Upper lobe of left lung (tissue), 6 donors: ENCODE data around the gene SRSF10. TPM values are rescaled to one million over a fixed set of nuclear protein-coding genes. Genes with fewer than 3 reads are reported as not detected.

ENCODE experiments used
- ATAC-seq, 2 donors: fragments of 200-7000 bp; cut with Tn5 transposase; one replicate each; pipeline ENCODE4 v1.9.1; 2022; ENCODE audit warnings: mild to moderate bottlenecking in 2 of 2, moderate library complexity in 2 of 2; ENCODE audit not compliant: low FRiP score in 2 of 2
- DNase-seq, 2 donors: peaks; one replicate each; pipeline ENCODE4 v3.0.0-alpha.2; 2019 to 2020
- H3K27ac ChIP-seq, 4 donors: fragments of 200-600 bp; sonication (generic); one replicate each; pipeline ENCODE4 v1.5.1; 2016 to 2019
- H3K27me3 ChIP-seq, 4 donors: fragments of 200-600 bp; sonication (generic); one replicate each; pipeline ENCODE4 v1.5.1; 2017 to 2019
- H3K36me3 ChIP-seq, 4 donors: fragments of 200-600 bp; sonication (generic); one replicate each; pipeline ENCODE4 v1.5.1; 2016 to 2019
- H3K4me1 ChIP-seq, 4 donors: fragments of 200-600 bp; sonication (generic); one replicate each; pipeline ENCODE4 v1.5.1; 2018 to 2019
- H3K4me3 ChIP-seq, 4 donors: fragments of 200-600 bp; sonication (generic); one replicate each; pipeline ENCODE4 v1.5.1; 2017 to 2019; ENCODE audit warnings: mild to moderate bottlenecking in 2 of 4, moderate library complexity in 1 of 4
- H3K9me3 ChIP-seq, 4 donors: fragments of 200-600 bp; sonication (generic); one replicate each; pipeline ENCODE4 v1.5.1; 2018 to 2019
- EP300 ChIP-seq, 4 donors: sonication (generic); formaldehyde crosslinking; IDR thresholded peaks; one replicate each; pipeline ENCODE4 v1.5.1; 2017; ENCODE audit warnings: antibody characterized with exemption in 4 of 4, control low read depth in 2 of 4
- POLR2A ChIP-seq, 4 donors: fragments of 450-650 bp; IDR thresholded peaks; one replicate each; pipeline ENCODE4 v1.5.1; 2016 to 2017; ENCODE audit warnings: antibody characterized with exemption in 4 of 4, mild to moderate bottlenecking in 2 of 4
- POLR2AphosphoS5 ChIP-seq, 2 donors: sonication (generic); formaldehyde crosslinking; IDR thresholded peaks; one replicate each; pipeline ENCODE4 v1.5.1; 2017; ENCODE audit warnings: antibody characterized with exemption in 2 of 2
- WGBS, 2 donors: methylation state at CpG; one replicate each; pipeline ENCODE4 v1.1.5; 2017 to 2018; 5-methylcytosine and 5-hydroxymethylcytosine counted together
- total RNA-seq, 6 donors: library from RNA; depleted of rRNA in 4 of 6; stranded (reverse); fragments of >200 nt in 4 of 6; gene quantifications; one replicate each; pipeline versions ENCODE4 v1.1.0 to v1.2.1, GENCODE V29; 2016 to 2021
- TF ChIP-seq, protein P1 (sequence below), 6 experiments: fragments of 450-650 bp in 4 of 6; fragments of 200-600 bp in 2 of 6; sonication (generic) in 2 of 6; IDR thresholded peaks; one replicate each; pipeline ENCODE4 v1.5.1; 2016 to 2019; ENCODE audit warnings: antibody characterized with exemption in 6 of 6
- donor health status: DM: no; HTN: no; CAD: no; lungs with moderate emphysema.
- donor health status: DM: no; HTN: yes; CAD: no; lungs with severe emphysema.

The SRSF10 gene
- 100 to 1,000 TPM in 2 of 6 donors, 10 to 100 TPM in 4; 66.3 to 187 (median 88.7) TPM for total RNA-seq

- DNase-seq: peak; percentile 98
- Histone ChIP-seq H3K4me1 (peaks cover 45 to 61% (median 52%) of the 10 kb centered on the region in 4 donors), H3K4me3 (peak within 1 kb of the TSS; percentile 84 to 92 (median 86)), H3K36me3 (peaks cover 0 to 11% (median 0%) of the 10 kb centered on the region in 4 donors), H3K27ac (peak within 1 kb of the TSS; percentile 96 to 99 (median 97)), H3K27me3 (no peaks in the 10 kb centered on the region), H3K9me3 (no peaks in the 10 kb centered on the region)
- TF ChIP-seq, protein P1, sequence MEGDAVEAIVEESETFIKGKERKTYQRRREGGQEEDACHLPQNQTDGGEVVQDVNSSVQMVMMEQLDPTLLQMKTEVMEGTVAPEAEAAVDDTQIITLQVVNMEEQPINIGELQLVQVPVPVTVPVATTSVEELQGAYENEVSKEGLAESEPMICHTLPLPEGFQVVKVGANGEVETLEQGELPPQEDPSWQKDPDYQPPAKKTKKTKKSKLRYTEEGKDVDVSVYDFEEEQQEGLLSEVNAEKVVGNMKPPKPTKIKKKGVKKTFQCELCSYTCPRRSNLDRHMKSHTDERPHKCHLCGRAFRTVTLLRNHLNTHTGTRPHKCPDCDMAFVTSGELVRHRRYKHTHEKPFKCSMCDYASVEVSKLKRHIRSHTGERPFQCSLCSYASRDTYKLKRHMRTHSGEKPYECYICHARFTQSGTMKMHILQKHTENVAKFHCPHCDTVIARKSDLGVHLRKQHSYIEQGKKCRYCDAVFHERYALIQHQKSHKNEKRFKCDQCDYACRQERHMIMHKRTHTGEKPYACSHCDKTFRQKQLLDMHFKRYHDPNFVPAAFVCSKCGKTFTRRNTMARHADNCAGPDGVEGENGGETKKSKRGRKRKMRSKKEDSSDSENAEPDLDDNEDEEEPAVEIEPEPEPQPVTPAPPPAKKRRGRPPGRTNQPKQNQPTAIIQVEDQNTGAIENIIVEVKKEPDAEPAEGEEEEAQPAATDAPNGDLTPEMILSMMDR (IDR thresholded peaks at IDR 0.05): peak in 5 of 6 experiments; percentile 27 to 75 (median 60)
- TF ChIP-seq POLR2AphosphoS5 (IDR thresholded peaks at IDR 0.05) (peak; percentile 99), POLR2A (IDR thresholded peaks at IDR 0.05) (peak; percentile 94 to 99 (median 96)), EP300 (IDR thresholded peaks at IDR 0.05) (no peak)
- ATAC-seq: peak; percentile 99
- 0 to 1% methylated on average over 30 to 75 of the region's 84 CpGs for WGBS, 2 donors
Observed at GRCh38 chr1:23979881-23980727, at the start of gene SRSF10. TSS of gene SRSF10 (minus strand) at chr1:23980327. CDS start at chr1:23980255, 72 bp downstream.

GRCh38 chr1:24027838-24028468 lies 47.8 kb upstream of the SRSF10 start:
- H3K4me1 ChIP-seq: peaks cover 0 to 7% (median 0%) of the 10 kb centered on the region in 4 donors
- H3K36me3 ChIP-seq: no peaks in the 10 kb centered on the region
- no peak overlapping the region for H3K27ac ChIP-seq
- H3K27me3 ChIP-seq: no peaks in the 10 kb centered on the region
- ATAC-seq (peak in 1 of 2 donors; percentile 64), DNase-seq (no peak)
- 80 to 84% methylated on average over 4 of the region's 4 CpGs for WGBS, 2 donors
- no peak for TF ChIP-seq POLR2A (IDR thresholded peaks at IDR 0.05)
- TF ChIP-seq, protein P1 (IDR thresholded peaks at IDR 0.05): peak in 5 of 6 experiments; percentile 32 to 55 (median 49)
- no peaks in the 10 kb centered on the region for H3K9me3 ChIP-seq
- no peak overlapping the region for H3K4me3 ChIP-seq

DNA sequence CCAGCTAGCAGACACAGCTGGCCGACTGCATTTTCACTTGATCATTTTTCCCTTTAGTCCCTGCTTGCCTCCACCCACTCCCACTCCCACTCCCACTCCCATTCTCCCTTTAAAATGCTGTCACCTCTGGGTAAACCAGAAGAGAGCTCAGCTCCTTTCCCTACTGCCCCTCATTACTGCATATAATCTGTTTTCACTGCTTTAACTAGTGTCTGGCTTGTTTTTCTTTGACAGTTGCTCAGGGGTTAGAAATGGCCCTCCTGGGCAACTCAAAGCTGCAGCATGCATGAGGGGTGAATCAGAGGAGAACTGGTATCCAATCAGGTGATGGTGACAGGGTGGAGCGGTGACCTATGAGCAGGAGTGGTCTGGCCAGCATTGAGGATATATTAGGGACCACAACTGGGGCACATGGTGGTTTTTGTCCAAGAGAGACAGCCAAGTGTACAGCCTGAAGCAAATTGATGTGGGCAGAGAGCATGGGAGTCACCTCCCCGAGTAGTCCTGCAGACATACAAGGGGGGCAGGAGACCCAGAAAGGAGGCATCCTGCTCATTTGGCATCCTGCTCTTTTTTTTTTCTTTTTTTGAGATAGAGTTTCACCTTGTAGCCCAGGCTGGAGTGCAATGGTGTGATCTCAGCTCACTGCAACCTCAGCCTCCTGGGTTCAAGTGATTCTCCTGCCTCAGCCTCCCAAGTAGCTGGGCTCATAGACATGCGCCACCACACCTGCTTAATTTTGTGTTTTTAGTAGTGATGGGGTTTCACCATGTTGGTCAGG lies 42.6 kb upstream of the SRSF10 start:
- Histone ChIP-seq H3K9me3 (no peaks in the 10 kb centered on the region), H3K4me3 (no peak overlapping the region), H3K27me3 (no peaks in the 10 kb centered on the region), H3K4me1 (peaks cover 21 to 30% (median 28%) of the 10 kb centered on the region in 4 donors), H3K27ac (peak overlapping the region in 2 of 4 donors; percentile 16 to 24), H3K36me3 (no peaks in the 10 kb centered on the region)
- ATAC-seq (no peak), DNase-seq (no peak)
- TF ChIP-seq POLR2AphosphoS5 (IDR thresholded peaks at IDR 0.05) (no peak), POLR2A (IDR thresholded peaks at IDR 0.05) (no peak), EP300 (IDR thresholded peaks at IDR 0.05) (no peak)
- TF ChIP-seq, protein P1 (IDR thresholded peaks at IDR 0.05): no peak
- 85% methylated on average over 4 of the region's 4 CpGs for WGBS, 2 donors

- no peak for TF ChIP-seq EP300 (IDR thresholded peaks at IDR 0.05)
- TF ChIP-seq POLR2A (IDR thresholded peaks at IDR 0.05): no peak
- TF ChIP-seq, protein P1 (IDR thresholded peaks at IDR 0.05): no peak
- TF ChIP-seq POLR2AphosphoS5 (IDR thresholded peaks at IDR 0.05): no peak
- Histone ChIP-seq H3K27me3 (no peaks in the 10 kb centered on the region), H3K27ac (peak overlapping the region in 3 of 4 donors; percentile 72 to 89 (median 83)), H3K36me3 (no peaks in the 10 kb centered on the region), H3K4me1 (peaks cover 22 to 31% (median 28%) of the 10 kb centered on the region in 4 donors), H3K4me3 (no peak overlapping the region), H3K9me3 (no peaks in the 10 kb centered on the region)
- ATAC-seq (no peak), DNase-seq (no peak)
- 80 to 82% methylated on average over 7 of the region's 7 CpGs for WGBS, 2 donors
Observed at GRCh38 chr1:24021403-24022266, 41.5 kb upstream of the SRSF10 start.
